HG02571 (cell line): ENCODE results near the gene EFNA5.
"Not testable (repeated sequence)": the region's sequence is repeated elsewhere in the genome, so short reads cannot be mapped to it uniquely, and the experiment has no call there.

Source experiments
- ATAC-seq: cut with Tn5 transposase; IDR thresholded peaks from one replicate; pipeline ENCODE4 v1.9.1; 2021; ENCODE audit warnings: mild to moderate bottlenecking, moderate library complexity; ENCODE audit not compliant: unreplicated experiment

The EFNA5 gene

DNA sequence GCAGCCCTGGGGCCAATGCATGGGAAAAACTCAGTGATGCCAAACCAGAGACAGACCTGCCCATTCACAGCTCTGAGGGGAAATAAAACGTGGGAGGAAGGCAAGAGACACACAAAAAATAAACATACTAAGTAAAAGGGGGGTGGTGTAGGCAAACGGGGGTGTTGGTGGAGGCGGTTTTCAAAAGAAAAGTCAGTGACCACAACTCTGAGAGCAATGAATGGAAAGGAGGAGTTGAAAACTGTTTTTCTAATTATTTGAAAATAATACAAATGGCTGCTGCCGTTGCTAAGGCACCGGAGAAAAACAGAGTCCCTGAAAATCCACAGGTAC lies 293.5 kb downstream of the EFNA5 start:
- no peak for ATAC-seq

DNA sequence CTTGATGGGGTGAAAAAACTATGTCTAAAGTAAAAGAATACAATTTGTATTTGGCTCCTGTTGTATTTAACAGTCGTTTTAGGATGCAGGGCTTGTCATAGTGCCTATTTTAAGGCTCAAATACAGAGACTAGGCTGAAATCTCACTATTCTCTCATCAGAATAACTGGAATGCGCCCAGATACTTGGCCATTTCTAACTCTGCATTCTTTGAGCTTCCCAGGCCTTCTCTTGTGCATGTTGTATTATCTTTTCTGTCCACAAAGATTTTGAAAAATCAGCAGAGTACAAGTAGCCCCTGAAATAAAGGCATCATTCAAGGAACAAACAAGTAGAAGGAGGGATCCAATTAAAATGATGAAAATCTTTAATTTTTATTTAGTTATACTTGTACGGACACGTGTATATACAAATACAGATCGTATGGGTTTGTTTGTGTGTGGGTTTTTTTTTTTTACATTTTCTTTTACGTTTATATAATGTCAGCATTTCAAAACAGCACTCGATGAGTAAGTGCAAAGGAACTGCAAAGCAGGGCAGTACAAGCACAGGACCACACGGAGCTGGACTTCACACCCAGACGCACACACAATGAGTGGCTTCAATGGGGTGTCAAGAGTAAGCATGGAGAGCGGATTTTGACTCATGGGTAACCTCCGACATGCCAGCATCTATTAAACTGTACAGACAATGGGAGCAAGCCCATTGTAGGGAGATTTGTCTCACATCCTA lies 294.0 kb downstream of the EFNA5 start:
- no peak for ATAC-seq

DNA sequence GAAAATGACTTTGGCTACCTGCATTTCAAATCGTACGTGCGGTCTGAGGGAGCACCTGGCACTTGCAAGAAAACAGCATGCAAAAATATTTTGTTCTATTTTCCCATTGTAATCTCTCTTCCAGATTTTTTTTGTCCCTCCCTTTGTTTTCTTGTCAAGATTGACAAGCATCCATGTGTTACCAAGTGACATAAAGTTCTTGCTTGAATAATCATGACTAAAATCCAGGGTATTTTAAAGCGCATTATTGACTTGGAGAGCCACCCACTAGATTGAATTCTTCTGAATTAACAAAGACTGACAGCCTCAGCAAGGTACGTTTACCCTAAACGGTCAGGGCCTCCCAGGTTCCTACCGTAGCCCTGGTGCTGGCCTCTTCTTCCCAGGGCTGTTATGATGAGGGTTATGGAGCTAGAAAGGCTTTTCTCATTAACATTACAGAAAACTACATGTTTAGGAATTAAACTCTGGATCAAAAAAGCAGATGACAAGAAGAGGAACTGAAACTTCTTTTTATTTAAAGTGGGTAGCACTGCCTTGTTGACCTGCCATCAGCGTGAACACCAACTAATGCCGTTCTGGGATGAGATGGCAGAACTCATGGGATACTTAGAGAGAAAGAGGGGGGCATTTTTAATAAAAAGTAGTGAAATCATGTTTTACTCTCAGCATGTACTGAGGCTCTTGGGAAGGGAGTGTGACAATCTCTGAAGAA lies 297.0 kb downstream of the EFNA5 start:
- ATAC-seq: peak; percentile 61

- ATAC-seq: no peak
Observed at GRCh38 chr5:107372723-107373450, 297.9 kb downstream of the EFNA5 start.

GRCh38 chr5:107370396-107370968 lies 300.3 kb downstream of the EFNA5 start:
- ATAC-seq: no peak

GRCh38 chr5:107369622-107370021 lies 301.1 kb downstream of the EFNA5 start:
- no peak for ATAC-seq

DNA sequence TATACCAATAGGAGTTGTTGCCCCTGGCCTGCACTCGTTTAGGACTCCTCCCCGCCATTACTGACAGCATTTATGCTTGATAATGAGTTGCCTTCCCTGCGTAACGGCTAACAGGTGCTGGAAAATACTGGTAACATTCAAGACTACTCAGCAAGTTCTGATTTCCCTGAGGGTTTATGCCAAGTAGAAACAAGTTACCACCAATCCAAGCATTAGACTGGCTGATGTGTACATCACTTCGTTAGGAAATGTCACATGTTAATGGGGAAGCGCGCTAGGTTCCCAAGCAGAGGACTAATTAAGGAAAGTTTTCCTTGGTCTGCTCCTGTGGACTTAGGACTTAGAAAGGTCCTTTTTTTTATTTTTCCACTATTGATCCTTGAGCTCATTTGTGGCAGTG lies 302.1 kb downstream of the EFNA5 start:
- no peak for ATAC-seq

DNA sequence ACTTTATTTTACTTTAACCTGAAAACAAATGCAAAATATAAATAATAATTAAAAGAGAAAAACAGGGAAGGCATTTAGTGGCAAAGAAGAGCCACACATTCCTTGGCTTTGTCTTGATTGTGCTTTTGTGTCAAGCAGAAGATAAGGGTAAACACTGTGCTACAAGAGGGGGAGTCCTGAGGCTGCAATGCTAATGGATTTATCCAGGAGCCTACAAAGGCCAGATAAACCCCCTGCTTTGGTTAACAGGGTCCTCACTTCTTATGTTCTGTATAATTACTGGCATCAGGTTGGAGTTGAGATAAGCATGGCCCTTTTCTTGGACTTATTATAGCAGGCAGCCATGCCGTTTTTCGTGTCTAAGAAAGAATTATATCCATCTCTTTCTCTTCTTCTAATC lies 302.8 kb downstream of the EFNA5 start:
- ATAC-seq: no peak

DNA sequence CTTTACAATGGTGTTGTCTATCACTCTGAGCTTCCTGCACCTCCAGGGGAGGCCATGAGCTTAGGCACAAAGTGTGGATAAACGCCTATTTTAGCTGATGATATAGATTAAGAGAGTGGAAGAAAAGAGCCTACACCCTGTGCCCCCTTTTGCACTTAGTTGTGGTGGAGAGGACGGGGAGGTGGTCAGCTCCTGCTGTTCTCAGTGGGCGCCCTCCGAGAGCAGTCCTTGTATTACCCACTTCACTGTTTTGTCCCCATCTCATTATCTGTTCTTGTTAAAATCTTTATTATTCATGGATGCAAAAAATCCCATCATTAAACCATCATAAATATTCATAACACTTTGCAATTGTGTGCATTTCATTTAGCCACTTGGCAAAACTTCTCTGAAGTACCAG lies 303.3 kb downstream of the EFNA5 start:
- no peak for ATAC-seq

DNA sequence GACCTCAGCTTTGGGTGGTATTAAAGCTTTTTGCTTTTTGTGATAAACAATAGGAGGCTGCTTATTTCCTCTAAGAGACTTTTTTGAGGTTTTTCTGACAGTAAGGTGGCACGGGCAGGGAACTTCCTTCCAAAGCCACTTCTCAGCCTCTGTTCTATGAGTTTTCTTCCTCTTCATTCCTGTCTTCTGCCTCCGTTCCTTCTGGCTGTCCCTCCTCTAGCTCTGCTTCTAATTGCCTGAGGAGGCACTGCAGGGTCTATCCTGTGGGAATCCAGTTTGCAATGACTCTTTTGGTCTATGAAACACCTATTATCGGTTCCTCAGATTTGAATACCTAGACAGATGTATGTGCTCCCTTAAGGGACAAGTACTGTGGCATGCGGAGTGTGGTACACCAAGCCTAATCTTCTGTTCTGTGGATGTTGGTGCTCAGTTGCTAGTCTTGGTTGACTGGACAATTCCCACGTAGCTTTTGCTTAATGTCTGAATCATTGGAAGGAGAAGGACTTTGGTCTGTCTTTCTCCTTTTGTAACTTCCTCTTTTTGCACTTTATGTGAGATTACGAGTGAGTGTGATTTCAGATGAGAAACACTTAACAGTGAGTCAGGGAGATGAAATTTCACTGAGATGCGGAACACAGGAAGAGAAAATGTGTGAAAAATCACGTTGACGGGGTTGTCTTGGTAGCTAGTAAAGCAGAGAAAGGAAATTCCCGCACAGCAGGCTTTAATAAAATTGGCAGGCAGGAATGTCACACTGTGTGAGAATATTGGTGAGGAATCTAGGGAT lies 305.2 kb downstream of the EFNA5 start:
- no peak for ATAC-seq

GRCh38 chr5:107364443-107365319 lies 306.1 kb downstream of the EFNA5 start:
- no peak for ATAC-seq

GRCh38 chr5:107363768-107364167 lies 307.0 kb downstream of the EFNA5 start:
- no peak for ATAC-seq

GRCh38 chr5:107361945-107362344 lies 308.8 kb downstream of the EFNA5 start:
- ATAC-seq: no peak

GRCh38 chr5:107359916-107360234 lies 310.9 kb downstream of the EFNA5 start:
- no peak for ATAC-seq

- no peak for ATAC-seq
Observed at GRCh38 chr5:107359033-107359915, 311.5 kb downstream of the EFNA5 start.

DNA sequence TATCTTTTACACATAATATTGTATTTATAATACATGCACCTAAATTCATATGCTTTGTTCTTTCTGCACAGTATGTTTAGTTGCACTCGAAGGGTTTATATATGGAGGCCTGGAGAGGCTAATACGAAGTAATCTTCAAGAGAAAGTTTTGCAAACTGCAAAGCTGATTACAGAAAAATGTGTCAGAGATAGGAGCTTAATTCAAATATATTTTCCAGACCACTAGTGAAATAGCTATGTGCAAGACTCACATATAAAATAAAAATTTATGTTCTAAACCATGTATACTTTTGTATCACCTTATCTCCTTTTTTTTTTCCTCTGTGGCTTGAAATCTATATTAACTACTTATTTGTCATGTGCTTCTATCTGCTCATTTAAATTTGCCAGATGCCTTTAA lies 313.8 kb downstream of the EFNA5 start:
- ATAC-seq: no peak

DNA sequence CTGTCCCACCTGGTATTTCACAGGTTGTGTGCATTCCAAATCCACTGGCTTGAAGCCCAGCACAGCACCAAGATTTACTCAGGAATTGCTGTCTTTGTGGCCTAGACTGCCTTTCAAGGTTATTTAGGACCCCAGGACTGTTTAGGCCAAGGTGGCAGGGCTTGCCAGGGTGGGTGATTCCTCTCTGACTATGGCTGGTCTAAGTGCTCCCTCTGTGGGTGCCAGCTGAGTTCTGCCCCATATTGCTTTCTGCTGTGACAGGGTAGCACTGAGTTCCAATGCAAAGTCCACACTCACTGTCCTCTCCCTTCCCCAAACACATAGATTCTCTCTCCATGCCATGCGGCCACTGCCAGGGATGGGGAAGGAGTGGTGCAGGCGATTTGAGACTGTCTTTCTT lies 318.2 kb downstream of the EFNA5 start:
- no peak for ATAC-seq

DNA sequence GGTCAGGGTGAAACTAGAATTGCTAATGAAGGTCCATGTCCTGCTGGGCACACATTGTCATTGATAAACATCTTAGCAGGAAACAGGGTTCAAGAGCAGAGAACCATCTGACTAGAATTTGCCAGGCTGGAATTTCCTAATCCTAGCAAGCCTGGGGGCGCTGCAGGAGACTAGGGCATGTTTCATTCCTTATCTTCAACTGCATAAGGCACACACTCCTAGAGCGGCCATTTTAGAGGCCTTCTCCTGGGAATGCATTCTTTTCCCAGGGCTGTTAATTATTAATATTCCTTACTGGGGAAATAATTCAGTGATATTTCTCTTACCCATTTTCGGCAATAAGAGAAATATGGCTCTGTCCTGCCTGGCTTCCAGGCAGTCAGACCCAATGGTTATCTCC lies 324.2 kb downstream of the EFNA5 start:
- ATAC-seq: not testable (repeated sequence)

- ATAC-seq: no peak
Observed at GRCh38 chr5:107342371-107342770, 328.4 kb downstream of the EFNA5 start.
